Gastroesophageal sphincter (tissue), 4 donors: ENCODE results near the gene LIM2. TPM values are rescaled to one million over a fixed set of nuclear protein-coding genes. Genes with fewer than 3 reads are reported as not detected.

Source experiments
- ATAC-seq: fragments of 150-250 bp; one replicate; pipeline ENCODE4 v1.9.1; 2016; ENCODE audit warnings: mild to moderate bottlenecking, moderate library complexity
- H3K27ac ChIP-seq, 4 donors: fragments of 200-600 bp; sonication (generic) in 3 of 4; 1 replicate in 3 of 4; 2 replicates in 1 of 4; pipeline ENCODE4 v1.5.1; 2016 to 2019
- H3K27me3 ChIP-seq: fragments of 200-600 bp; sonication (generic); one replicate; pipeline ENCODE4 v1.5.1; 2019
- H3K36me3 ChIP-seq, 2 donors: fragments of 200-600 bp; sonication (generic); one replicate each; pipeline ENCODE4 v1.5.1; 2019; ENCODE audit warnings: control low read depth in 1 of 2
- H3K4me1 ChIP-seq, 3 donors: fragments of 200-600 bp; sonication (generic); 1 replicate in 2 of 3; 2 replicates in 1 of 3; pipeline ENCODE4 v1.5.1; 2016 to 2019; ENCODE audit warnings: control low read depth in 2 of 3
- H3K4me3 ChIP-seq, 2 donors: fragments of 200-600 bp; sonication (generic); one replicate each; pipeline ENCODE4 v1.5.1; 2019; ENCODE audit warnings: mild to moderate bottlenecking in 1 of 2, moderate library complexity in 1 of 2
- H3K9me3 ChIP-seq, 3 donors: fragments of 200-600 bp; sonication (generic); one replicate each; pipeline ENCODE4 v1.5.1; 2017 to 2019; ENCODE audit warnings: control low read depth in 2 of 3
- CTCF ChIP-seq, 4 experiments: fragments of 200-600 bp in 2 of 4; fragments of 450-650 bp in 2 of 4; sonication (generic) in 1 of 4; IDR thresholded peaks; one replicate each; pipeline ENCODE4 v1.5.1; 2017 to 2019; ENCODE audit warnings: antibody characterized with exemption in 4 of 4, mild to moderate bottlenecking in 2 of 4, moderate library complexity in 2 of 4
- EP300 ChIP-seq: sonication (generic); formaldehyde crosslinking; IDR thresholded peaks from one replicate; pipeline ENCODE4 v1.6.1; 2017; ENCODE audit warnings: antibody characterized with exemption, mild to moderate bottlenecking
- POLR2A ChIP-seq, 2 donors: fragments of 450-650 bp; IDR thresholded peaks; one replicate each; pipeline ENCODE4 v1.6.1; 2017; ENCODE audit warnings: antibody characterized with exemption in 2 of 2, mild to moderate bottlenecking in 2 of 2, moderate library complexity in 1 of 2
- POLR2AphosphoS5 ChIP-seq: sonication (generic); formaldehyde crosslinking; IDR thresholded peaks from one replicate; pipeline ENCODE4 v1.6.1; 2017; ENCODE audit warnings: antibody characterized with exemption
- WGBS, 2 donors: methylation state at CpG; one replicate each; pipeline ENCODE4 v1.1.5; 2018; ENCODE audit warnings: low coverage in 1 of 2; 5-methylcytosine and 5-hydroxymethylcytosine counted together
- total RNA-seq, 4 donors: library from RNA; depleted of rRNA; stranded (reverse); fragments of >200 nt; gene quantifications; one replicate each; pipeline ENCODE4 v1.1.0, GENCODE V29; 2016

The LIM2 gene
- total RNA-seq, 4 donors from 2014 or later, result not detected

GRCh38 chr19:51359294-51359693, 28.5 kb downstream of the LIM2 start:
- Histone ChIP-seq H3K9me3 (no peaks in the 10 kb centered on the region), H3K4me1 (peaks cover 0 to 44% (median 6%) of the 10 kb centered on the region in 3 donors), H3K27me3 (no peaks in the 10 kb centered on the region), H3K36me3 (no peaks in the 10 kb centered on the region), H3K4me3 (no peak overlapping the region), H3K27ac (peak overlapping the region in 3 of 4 donors; percentile 46 to 98 (median 58))
- WGBS, 2 donors, result 32 to 50% methylated on average over 2 to 3 of the region's 4 CpGs
- no peak for ATAC-seq
- no peak for TF ChIP-seq POLR2A (IDR thresholded peaks at IDR 0.05)
- TF ChIP-seq CTCF (IDR thresholded peaks at IDR 0.05), result no peak
- TF ChIP-seq POLR2AphosphoS5, result no peak
- TF ChIP-seq EP300, result no peak

GRCh38 chr19:51357952-51358351, 29.8 kb downstream of the LIM2 start:
- no peak for ATAC-seq
- WGBS, 2 donors, result 82 to 86% methylated on average over 3 to 4 of the region's 7 CpGs
- Histone ChIP-seq H3K4me1 (peaks cover 0 to 30% (median 4%) of the 10 kb centered on the region in 3 donors), H3K9me3 (no peaks in the 10 kb centered on the region), H3K36me3 (peaks cover 0 to 1% of the 10 kb centered on the region in 2 donors), H3K27ac (peak overlapping the region in 1 of 4 donors; percentile 98), H3K27me3 (no peaks in the 10 kb centered on the region), H3K4me3 (no peak overlapping the region)
- TF ChIP-seq EP300 (no peak), POLR2A (IDR thresholded peaks at IDR 0.05) (no peak), CTCF (IDR thresholded peaks at IDR 0.05) (no peak), POLR2AphosphoS5 (no peak)

GRCh38 chr19:51356159-51356801, 31.5 kb downstream of the LIM2 start:
- no peak overlapping the region for H3K27ac ChIP-seq
- no peak for ATAC-seq
- peaks cover 0 to 18% of the 10 kb centered on the region in 2 donors for H3K36me3 ChIP-seq
- TF ChIP-seq EP300 (no peak), CTCF (IDR thresholded peaks at IDR 0.05) (no peak), POLR2AphosphoS5 (no peak)
- 95 to 100% methylated on average over 2 to 8 of the region's 10 CpGs for WGBS, 2 donors
- no peaks in the 10 kb centered on the region for H3K27me3 ChIP-seq
- no peak overlapping the region for H3K4me3 ChIP-seq
- peaks cover 0 to 17% (median 0%) of the 10 kb centered on the region in 3 donors for H3K4me1 ChIP-seq
- H3K9me3 ChIP-seq, result no peaks in the 10 kb centered on the region

- H3K27ac ChIP-seq, result no peak overlapping the region
- WGBS, 2 donors, result 40 to 41% methylated on average over 3 to 8 of the region's 8 CpGs
- H3K4me3 ChIP-seq, result no peak overlapping the region
- no peak for ATAC-seq
- H3K27me3 ChIP-seq, result no peaks in the 10 kb centered on the region
- no peaks in the 10 kb centered on the region for H3K9me3 ChIP-seq
- peaks cover 0 to 15% (median 0%) of the 10 kb centered on the region in 3 donors for H3K4me1 ChIP-seq
- H3K36me3 ChIP-seq, result peaks cover 0 to 33% of the 10 kb centered on the region in 2 donors
- TF ChIP-seq POLR2A (IDR thresholded peaks at IDR 0.05) (no peak), POLR2AphosphoS5 (no peak), EP300 (no peak), CTCF (IDR thresholded peaks at IDR 0.05) (no peak)
Measured at GRCh38 chr19:51354742-51355148, 33.0 kb downstream of the LIM2 start.

- peak overlapping the region in 1 of 4 donors; percentile 22 for H3K27ac ChIP-seq
- peaks cover 0 to 10% (median 0%) of the 10 kb centered on the region in 3 donors for H3K4me1 ChIP-seq
- no peaks in the 10 kb centered on the region for H3K9me3 ChIP-seq
- H3K4me3 ChIP-seq, result no peak overlapping the region
- WGBS, 2 donors, result 43 to 60% methylated on average over 3 to 6 of the region's 12 CpGs
- H3K27me3 ChIP-seq, result no peaks in the 10 kb centered on the region
- no peak for ATAC-seq
- H3K36me3 ChIP-seq, result peaks cover 0 to 37% of the 10 kb centered on the region in 2 donors
- TF ChIP-seq POLR2AphosphoS5 (no peak), EP300 (no peak), POLR2A (IDR thresholded peaks at IDR 0.05) (no peak), CTCF (IDR thresholded peaks at IDR 0.05) (no peak)
Measured at GRCh38 chr19:51354103-51354741, 33.6 kb downstream of the LIM2 start.
